Globus pallidus (tissue), 1 donor: ENCODE measurements around the gene POLG.

Experiments used
- DNase-seq: peaks from one replicate; pipeline ENCODE4 v3.0.0-alpha.2; 2015; ENCODE audit warnings: low spot score

Gene POLG

DNA sequence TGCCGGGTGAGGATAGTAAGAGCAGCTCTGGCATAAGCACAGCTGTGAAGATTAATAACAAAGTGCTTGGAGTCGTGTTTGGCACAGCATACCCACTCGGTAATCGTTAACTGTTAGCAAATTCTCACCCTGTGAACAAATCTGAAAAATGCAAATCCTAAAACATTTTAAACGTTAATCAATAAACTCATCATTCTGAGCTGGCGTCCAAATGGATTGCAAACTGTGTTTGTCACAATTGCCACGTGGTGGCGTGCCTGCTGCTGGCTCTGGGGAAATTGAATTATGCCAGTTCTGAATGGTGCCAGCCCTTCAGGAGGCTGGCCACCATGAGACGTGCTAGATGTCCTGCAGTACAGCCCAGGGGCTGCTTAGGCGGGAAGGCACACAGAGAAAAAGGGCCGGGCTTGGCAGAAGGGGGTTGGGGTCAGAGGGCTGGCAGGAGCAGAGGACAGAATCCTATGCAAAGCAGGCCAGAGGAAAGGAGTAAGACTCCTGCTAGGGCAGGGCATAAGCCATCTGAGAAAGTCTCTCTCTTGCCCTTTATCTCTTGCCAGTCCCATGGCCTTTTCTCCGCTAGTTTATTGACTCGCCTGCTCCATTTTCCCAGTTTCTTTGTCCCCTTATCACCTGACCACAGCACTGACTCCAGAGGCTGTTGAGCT is 22.1 kb upstream of the POLG start:
- no peak for DNase-seq

DNA sequence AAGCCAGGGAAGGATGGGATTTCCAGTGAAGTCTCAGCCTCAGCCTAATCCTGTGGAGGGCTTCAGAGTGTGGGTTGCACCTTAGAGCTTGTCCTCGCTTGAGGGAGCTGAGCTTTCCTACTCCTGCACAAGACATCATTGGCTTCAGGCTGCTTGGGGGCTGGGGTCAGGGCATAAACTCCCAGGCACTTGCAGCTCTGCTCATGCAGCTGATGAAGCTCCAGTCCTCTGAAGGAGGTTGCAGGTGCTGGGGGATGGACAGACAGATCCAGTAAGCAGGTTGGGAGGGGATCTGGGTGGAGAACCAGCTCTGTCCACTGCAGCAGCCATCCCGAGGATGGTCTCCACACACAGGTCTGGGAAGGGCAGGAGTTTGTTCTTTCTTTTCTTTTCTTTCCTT is 19.4 kb upstream of the POLG start:
- DNase-seq = no peak

DNA sequence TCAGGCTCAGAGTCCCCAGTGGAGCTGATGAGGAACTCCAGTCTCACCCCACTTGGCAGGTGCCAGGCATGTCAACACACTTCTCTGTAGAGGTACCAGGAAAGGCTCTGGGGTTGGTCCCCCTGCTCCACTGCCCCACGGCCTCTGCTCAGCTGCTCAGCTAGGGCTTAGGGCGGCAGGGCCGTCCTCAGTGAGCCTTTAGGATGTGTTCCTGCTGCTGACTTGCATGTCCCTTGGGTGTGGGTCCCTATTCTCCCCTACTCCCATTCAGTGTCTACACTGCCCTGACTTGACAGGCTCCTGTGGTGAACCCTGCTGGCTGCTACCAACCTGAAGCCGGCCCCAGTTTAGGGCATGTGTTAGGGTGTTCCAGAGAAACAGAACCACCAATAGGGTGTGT is 17.9 kb upstream of the POLG start:
- no peak for DNase-seq

DNA sequence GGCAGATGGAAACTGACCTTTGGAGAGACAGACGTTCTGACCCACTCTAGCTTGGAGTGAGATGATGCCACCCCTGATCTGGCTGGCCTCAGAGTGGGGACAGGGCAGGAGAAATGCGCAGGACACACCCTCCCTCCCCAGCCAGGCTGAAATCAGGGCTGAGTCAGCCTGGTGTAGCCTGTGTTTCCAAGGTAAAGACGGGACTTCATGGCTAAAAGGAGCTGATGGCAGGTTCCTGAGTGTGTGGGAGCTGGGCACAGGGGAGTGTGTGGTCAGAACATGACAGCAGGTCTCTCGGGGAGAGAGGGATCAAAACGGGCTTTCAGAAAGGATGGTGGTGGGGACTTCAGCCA is 14.6 kb upstream of the POLG start:
- no peak for DNase-seq

DNA sequence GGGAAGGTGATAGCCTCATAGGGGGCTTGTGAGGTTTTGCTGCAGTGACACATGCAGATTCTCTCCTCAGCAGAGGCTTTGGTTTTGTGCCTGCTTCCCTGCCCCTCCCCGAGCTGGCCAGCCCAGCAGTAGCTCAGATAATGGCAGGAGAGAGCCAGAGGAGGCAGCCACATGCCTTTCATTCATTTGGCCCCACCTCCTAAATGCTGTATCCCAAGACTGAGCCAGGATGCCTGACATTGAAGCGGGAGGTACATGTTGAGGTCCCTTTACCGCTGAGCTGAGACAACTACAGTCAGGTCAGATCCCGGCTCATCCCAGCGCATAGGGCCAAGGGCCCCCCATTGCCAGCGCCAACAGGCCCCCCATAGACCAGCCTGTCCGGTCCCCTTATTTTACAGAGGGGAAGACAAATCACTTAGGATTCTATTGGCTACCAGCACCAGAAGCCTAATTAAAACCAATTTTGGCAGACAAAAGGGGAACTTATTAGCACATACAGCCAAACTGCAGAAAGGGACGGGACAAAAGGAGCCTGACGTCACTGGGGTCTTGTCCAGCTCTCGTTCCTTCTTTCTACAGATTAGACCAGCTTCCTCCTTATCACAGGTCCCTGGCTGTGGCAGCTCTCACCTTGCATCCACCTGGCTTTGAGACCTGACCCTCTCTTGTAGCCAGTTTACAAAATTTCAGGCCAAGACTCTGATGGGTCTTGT is 12.1 kb upstream of the POLG start:
- no peak for DNase-seq

DNA sequence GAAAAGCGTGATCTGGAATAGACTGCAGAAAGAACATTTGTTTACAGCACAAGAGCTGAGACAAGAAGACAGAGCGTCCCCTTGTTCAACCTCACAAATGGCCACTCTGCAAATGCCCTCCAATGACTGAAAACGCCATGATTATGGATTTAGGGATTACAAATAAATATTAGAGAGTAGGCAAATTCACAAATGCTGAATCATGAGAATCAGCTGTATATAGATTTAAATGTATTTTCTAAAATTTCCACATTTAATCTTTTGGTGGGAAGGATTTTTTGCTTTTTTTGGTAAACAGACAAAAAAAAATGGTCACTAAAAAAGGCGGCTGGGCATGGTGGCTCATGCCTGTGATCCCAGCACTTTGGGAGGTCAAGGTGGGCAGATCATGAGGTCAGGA is 10.6 kb upstream of the POLG start:
- DNase-seq = no peak

DNA sequence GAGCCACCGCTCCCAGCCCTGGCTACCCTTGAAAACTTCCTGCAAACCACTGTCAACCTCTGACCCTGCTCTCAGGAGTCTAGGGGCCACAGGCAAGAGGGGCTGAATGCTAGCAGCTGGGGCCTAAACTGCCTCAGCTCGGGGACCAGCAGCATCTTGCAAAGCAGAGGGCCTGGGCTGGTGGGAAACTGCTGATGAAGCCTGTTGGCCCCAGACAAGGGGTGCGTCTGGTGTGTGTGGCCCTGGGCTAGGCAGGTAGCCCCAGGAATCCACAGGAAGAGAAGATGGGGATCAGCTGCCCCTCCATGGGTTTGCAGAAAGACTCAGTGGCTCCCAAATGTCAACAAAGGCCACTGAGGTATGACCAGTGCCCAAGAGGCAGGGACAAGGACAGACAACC is 8.2 kb upstream of the POLG start:
- no peak for DNase-seq

DNA sequence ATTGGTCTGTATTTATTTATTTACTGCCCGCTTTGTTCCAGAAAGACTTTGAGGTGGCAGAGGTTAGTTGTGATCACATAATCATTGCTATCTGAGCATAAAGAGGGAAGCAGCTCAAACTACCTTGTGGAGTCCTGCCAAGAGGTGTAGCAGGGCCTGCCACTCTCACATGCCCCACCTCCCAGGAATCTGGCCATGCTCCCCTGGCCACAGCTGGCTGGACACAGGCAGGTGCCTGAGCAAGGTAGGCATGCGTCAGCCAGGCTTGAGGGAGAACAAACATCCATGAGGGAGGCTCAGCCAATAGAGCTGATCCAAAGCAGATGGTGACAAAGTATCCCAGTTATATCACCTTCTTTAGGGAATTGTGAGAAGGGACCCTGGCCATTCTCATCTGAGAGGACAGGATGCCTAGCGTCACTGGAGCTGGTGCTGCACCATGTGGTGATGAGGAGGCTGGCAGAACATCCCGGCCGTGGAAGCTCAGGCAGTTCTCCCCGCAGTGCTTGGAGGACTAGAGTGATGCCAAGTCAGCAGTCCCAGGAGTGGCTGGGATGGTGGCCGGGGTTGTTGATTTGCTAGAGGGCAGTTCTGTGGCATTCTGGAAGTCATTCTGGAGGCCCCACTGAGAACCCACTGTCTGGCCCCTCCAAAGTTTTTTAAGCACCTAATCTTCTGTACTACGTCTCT is 6.8 kb upstream of the POLG start:
- no peak for DNase-seq

DNA sequence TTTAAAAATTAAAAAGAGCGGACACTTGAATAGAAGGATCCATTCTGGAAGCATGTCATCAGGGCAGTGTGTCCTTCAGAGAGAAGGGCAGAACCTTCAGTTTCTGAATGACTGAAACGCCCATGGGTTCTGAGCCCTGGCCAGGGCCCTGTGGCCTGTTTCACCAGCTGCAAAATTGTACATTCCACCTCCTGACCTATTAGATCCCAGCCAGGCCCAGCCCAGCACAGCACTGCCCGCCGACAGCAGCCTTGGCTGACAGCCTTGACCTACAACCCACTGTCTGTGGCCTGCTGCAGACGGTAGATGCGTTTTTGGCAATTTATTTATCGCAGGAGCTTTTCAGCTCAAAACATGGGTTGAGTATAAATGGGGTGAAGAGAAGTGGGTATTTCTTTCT is 5.9 kb upstream of the POLG start:
- no peak for DNase-seq

DNA sequence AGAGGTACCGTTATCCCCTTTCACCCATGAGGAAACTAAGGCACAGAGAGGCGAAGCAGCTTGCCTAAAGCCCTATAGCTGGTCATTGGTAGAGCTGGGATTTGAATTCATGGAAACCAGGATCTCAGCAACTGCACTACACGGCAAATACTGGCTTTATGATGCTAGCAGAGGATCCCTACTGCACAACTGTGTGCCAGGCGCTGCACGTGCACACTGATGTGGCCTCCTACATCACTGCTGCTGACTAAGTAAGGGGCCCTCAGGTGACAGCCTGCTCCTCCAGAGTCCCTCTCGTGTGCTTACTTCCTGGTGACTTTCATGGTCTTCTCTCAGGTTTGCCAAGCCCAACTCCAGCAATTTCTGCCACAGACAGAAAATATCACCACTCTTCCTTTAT is 3.4 kb upstream of the POLG start:
- no peak for DNase-seq

DNA sequence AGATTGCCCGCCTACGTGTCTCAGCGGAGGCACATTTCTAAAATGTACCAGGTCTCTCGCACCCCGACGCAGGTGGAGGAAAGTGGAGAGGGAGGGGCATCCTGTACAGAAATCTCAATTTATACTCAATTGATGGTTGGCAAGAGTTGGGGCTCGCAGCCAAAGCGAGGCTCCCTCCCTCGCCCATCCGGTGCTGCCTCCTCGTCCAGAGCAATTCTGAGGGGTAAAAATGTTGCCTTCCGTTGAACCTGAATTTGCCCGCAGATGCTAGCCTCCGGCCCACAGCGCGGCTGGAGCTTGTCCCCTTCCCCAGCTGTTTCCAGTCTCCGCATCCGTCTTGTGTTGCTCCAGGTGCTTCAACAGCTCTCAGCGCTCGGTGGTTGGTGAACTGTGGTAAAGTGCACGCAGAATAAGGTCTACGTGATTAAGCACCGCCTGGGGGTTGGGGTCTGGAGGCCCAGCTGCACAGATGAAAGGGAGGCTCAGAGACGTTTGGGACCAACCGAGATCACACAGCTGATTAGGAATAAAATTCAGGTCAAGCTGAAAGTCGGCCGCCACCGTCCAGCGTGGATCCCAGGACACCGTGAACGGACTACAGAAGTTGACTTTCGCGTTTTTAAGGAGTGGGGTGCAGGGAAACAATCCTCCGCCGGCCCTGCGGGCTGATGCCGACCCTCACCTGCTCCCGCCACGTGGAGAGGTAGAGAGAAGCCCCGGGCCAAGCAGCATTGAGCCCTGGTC is 846 bp upstream of the POLG start:
- no peak for DNase-seq

DNA sequence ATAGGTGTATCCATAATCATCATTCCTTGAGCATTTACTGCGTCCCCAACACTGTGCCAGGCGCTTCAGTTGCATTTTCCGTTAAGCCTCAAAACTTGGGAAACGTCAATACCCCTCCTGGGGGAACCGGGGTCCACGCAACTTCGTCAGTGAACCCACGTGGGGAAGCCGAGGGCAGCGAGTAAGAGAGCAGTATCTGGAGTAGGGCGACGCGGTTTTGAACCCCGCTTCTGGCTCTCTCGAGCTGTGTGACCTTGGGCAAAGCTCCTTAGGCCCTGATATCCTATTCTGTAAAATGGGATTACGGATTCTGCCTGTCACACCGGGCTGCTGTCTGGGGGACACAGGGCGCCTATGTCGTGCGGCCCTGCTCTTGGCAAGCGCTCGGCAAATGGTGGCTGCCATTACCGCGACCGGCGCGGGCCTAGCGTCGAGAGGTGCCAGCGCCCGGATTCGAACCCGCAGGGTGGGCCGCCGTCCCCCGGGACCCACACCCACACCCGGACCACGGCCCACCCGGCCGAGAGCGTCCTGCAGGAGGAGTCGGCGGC is 590 bp downstream of the POLG start:
- DNase-seq = peak; percentile 30

DNA sequence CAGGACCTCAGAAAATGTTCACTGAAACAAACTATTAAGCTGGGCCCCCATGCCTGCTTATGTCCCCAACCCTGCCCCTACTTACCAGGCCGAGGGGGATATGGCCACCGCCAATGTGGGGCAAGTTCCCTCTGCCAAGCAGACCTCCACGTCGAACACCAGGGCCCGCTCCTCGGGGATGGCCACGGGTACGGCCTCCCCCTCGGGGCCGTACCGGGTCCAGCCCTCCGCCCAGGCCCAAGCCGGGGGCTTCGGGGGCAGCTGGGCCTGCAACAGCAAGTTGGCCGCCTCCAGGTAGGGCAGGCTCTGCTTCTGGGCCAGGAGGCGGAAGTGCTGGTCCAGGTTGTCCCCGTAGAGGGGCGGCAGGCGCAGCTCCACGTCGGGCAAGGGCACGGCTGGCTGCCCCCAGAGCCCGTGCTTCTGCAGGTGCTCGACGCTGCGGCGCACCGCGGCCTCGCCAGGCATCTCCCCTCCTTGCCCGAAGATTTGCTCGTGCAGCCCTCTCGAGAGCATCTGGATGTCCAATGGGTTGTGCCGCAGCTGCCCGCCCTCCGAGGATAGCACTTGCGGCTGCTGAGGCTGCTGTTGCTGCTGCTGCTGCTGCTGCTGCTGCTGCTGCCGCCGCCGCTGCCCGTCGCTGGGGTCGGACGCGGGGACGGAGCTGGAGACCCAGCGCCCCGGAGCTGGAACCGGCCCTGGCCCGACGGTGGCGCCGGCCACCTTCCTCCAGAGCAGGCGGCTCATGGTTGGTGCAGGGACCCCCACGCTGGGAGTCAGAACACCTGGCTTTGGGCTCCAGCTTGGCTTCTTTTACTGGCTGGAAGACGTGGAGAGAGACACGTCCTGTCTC is 1.4 kb downstream of the POLG start:
- no peak for DNase-seq

DNA sequence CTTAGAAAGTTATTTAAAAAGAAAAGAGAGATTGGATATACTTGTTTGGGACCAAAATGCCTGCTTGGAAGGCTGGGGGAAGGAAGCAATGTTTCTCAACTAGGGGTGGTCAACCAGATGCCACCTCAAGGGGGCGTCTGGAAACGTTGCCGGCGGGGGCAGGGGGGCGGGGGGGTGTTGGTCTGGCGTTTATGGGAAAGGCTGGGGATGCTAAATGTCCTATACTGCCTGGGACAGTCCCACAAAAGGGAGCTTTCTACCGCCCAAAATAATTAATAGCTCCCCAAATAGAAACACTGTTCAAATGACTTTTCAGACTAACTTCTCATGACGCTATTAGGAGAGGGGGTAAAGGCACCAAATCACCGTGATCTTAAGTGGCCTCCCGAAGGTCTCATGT is 2.2 kb downstream of the POLG start:
- no peak for DNase-seq

DNA sequence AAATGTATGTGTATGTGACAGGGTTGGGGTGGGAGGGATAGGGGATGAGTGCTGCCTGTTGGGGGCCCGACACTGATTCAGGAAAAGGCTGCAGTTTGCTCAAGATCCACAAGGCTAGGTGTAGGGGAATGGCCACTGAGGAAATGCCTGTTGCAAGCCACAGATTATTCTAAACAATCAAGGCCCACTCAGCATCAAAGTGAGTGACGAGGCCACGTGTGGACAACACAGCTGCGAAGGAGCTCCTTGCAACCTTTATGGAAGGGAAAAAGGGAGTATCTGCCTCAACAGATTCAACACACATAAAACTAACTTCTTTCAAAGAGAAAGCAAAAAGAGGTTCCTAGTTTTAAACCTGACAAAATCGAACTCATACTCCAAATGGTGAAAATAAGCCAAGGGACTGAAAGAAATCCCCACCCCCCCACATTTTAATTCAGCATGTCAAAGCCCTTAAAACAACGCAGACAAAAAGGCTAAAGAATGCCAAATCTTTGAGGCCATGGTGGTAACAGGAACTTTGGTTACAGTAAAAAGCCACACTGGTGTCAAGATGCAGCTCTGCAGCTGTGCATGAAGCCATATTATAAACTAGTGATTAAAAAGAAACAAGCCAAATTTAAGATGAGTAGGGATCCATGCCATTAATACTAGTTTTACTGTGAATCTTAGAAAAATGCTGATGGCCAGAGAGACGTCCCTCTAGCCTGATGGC is 3.6 kb downstream of the POLG start:
- no peak for DNase-seq

DNA sequence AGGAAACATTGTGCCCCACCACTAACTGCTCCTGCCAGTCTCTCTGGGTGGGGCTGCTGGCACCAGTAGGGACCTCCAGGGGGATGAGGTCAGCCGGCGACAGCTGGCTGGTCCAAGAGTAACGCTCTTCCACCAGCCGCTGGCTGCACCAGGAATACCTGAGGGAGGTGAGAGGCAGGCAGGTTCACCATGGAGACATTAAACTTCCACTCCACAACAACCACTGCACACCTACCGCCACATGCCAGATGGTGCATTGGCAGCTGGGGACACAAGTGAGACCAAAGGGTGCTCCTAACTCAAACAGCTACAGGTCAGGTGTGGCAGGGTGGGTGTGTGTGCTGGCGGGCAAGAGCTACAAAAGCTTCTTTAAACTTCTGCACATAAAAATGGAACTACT is 4.5 kb downstream of the POLG start:
- DNase-seq = no peak

DNA sequence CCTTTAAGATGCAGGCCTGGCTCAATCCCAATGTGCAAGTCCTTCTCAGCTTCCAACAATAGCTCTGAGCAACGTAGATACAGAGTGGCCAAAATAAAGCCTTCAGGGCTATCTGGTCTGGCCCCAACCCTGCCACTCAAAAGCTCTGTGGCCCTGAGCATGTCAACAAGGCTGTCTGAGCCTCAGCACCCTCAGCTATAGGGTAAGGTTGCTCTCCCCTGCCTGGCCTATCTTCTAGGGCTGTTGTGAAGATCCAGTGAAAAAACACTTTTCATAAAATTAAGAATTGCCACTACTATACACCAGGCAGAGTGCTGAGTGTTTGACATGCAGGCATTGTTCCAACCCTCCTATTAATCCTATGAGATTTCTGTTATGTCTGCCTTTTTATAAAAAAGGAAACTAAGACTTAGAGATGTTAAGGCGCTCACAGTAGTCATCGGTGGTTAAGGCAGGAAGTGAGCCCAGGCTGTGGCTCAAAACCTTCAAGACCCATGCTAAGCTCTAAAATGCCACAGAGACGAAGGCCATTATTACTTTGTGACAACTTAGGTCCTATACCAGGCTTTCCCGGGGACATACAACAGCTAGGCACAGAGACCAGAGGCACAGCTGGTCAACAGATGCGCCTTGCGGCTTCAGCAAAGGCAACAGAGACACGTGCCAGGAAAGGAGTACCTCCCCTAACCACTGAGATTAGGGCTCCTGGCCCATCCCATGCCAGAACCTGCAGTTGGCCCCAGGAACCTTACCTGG is 5.1 kb downstream of the POLG start:
- no peak for DNase-seq

DNA sequence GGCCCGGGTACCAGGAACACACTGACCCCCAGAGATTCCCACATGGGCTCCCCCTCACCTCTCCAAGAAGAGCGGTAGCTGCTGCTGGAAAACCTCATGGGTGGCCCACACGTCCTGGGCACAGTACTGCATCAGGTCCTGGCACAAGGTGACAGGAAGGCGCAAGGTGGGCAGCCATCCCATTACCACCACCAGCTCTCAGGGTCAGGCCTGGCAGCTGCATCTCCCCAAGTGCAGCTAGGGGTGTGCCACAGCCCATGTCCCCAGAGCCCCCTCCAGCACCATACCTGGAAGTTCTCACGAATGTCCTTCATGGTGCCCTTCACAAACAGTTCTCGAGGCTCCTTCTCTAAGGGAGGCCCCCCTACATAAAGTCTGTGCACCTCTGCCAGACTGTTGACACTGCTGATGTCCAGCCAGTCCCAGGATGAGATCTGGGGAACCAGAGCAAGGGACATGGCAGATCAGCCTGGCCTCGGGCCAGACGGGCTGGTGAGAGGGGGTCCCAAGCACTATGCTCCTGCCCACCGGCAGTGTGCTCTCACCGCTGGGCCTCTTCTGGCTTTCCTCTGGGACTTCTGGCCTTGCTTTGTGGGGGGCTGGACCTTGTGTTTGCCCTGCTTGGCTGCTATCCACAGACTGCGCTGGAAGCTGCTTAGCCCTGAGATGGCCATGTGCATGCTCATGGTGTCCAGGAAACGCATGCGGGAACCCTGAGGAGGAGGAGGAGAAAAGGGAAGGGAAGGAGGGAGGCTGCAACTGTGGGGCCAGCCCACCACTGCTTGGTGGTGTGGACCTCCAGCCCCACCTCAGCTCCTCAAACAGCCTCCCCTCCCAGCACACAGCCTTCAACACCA is 6.0 kb downstream of the POLG start:
- peak; percentile 29 for DNase-seq

DNA sequence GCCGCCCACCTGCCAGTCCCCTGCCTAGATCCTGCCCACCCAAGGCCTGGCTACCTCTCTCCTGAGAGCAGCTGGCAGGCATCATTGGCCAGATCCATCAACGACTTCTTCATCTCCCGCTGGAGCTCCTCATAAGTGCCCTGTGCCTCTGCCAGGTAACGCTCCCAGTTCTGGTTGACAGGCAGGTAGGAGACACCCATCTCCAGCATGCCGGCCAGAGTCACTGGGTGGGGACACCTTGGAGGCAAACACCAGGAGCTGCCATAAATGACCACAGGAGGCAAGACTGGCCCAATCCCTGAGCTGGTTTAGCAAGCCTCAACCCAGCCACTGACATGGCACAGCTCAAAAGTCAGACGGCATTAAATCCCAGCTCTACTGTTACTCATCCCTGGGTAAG is 7.5 kb downstream of the POLG start:
- no peak for DNase-seq
